Prostate gland (tissue), 2 donors: ENCODE measurements around the gene SLC5A9. TPM values are rescaled to one million over a fixed set of nuclear protein-coding genes. Genes with fewer than 3 reads are reported as not detected.
"Not testable (repeated sequence)": the region's sequence is repeated elsewhere in the genome, so short reads cannot be mapped to it uniquely, and the experiment has no call there.

Source experiments
- DNase-seq: peaks from one replicate; pipeline ENCODE4 v3.0.0-alpha.2; 2019; ENCODE audit warnings: low spot score
- H3K27ac ChIP-seq, 2 donors: fragments of 200-600 bp; sonication (generic); 2 replicates each; pipeline ENCODE4 v1.5.1; 2017 to 2019
- H3K27me3 ChIP-seq: fragments of 200-600 bp; sonication (generic); replicated peaks from 2 replicates; pipeline ENCODE4 v1.5.1; 2019; ENCODE audit not compliant: insufficient read depth
- H3K36me3 ChIP-seq, 2 donors: fragments of 200-600 bp; sonication (generic); 1 replicate in 1 of 2; 2 replicates in 1 of 2; pipeline versions ENCODE4 v1.5.1 to v1.8.1; 2017 to 2019
- H3K4me1 ChIP-seq: fragments of 200-600 bp; sonication (generic); replicated peaks from 2 replicates; pipeline ENCODE4 v1.5.1; 2019
- H3K4me3 ChIP-seq, 2 donors: fragments of 200-600 bp; sonication (generic); 2 replicates each; pipeline ENCODE4 v1.5.1; 2017 to 2019
- H3K9me3 ChIP-seq: fragments of 200-600 bp; sonication (generic); 2 replicates; pipeline ENCODE4 v1.5.1; 2017
- POLR2A ChIP-seq: fragments of 450-650 bp; IDR thresholded peaks from one replicate; pipeline ENCODE4 v1.6.1; 2016; ENCODE audit warnings: antibody characterized with exemption, mild to moderate bottlenecking
- POLR2AphosphoS5 ChIP-seq: sonication (generic); formaldehyde crosslinking; IDR thresholded peaks from one replicate; pipeline ENCODE4 v1.6.1; 2017; ENCODE audit warnings: antibody characterized with exemption
- WGBS: methylation state at CpG from one replicate; pipeline ENCODE4 v1.1.5; 2018; 5-methylcytosine and 5-hydroxymethylcytosine counted together
- intact Hi-C: fragments of 100-400 bp; cut with DNase I; formaldehyde crosslinking; loops from one replicate; pipeline ENCODE4 v1.14.2; 2022
- total RNA-seq, 2 donors: library from RNA; depleted of rRNA; stranded (reverse); fragments of >200 nt; gene quantifications; one replicate each; pipeline ENCODE4 v1.1.0, GENCODE V29; 2016
- TF ChIP-seq, protein P1 (sequence below), 4 experiments: fragments of 200-600 bp in 2 of 4; fragments of 450-650 bp in 2 of 4; sonication (generic) in 2 of 4; IDR thresholded peaks; 1 replicate in 3 of 4; 2 replicates in 1 of 4; pipeline ENCODE4 v1.5.1; 2016 to 2019; ENCODE audit warnings: antibody characterized with exemption in 4 of 4, mild to moderate bottlenecking in 2 of 4, moderate library complexity in 2 of 4

The SLC5A9 gene
- total RNA-seq, 2 donors from 2014 or later: not detected

DNA sequence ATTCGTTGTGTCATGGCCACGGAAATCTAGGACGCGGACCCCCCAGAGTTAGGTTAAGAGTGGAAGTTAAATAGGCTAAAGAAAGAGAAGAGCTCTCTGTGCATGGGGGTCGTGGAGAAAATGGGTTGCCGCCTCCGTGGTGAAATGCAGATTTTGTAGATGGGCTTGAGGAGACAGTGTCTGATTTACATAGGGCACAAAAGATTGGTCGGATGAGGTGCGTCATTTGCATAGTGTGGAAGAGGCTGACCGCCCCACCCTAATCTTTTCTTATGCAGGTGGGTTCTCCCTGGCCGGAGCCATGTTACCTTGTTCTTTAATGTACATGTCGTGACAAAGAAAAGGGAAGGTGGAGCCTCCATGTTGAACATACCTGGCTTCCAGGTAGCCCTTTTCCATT is 14.3 kb upstream of the SLC5A9 start:
- Histone ChIP-seq H3K27ac (no peak overlapping the region), H3K4me3 (no peak overlapping the region), H3K9me3 (no peaks in the 10 kb centered on the region), H3K36me3 (no peaks in the 10 kb centered on the region), H3K27me3 (no peaks in the 10 kb centered on the region), H3K4me1 (no peaks in the 10 kb centered on the region)
- WGBS: 82% methylated on average over 12 of the region's 12 CpGs
- DNase-seq: no peak
- TF ChIP-seq POLR2AphosphoS5: no peak
- TF ChIP-seq POLR2A: no peak
- TF ChIP-seq, protein P1, sequence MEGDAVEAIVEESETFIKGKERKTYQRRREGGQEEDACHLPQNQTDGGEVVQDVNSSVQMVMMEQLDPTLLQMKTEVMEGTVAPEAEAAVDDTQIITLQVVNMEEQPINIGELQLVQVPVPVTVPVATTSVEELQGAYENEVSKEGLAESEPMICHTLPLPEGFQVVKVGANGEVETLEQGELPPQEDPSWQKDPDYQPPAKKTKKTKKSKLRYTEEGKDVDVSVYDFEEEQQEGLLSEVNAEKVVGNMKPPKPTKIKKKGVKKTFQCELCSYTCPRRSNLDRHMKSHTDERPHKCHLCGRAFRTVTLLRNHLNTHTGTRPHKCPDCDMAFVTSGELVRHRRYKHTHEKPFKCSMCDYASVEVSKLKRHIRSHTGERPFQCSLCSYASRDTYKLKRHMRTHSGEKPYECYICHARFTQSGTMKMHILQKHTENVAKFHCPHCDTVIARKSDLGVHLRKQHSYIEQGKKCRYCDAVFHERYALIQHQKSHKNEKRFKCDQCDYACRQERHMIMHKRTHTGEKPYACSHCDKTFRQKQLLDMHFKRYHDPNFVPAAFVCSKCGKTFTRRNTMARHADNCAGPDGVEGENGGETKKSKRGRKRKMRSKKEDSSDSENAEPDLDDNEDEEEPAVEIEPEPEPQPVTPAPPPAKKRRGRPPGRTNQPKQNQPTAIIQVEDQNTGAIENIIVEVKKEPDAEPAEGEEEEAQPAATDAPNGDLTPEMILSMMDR (IDR thresholded peaks at IDR 0.05): no peak
- intact Hi-C loops: no loop called here

DNA sequence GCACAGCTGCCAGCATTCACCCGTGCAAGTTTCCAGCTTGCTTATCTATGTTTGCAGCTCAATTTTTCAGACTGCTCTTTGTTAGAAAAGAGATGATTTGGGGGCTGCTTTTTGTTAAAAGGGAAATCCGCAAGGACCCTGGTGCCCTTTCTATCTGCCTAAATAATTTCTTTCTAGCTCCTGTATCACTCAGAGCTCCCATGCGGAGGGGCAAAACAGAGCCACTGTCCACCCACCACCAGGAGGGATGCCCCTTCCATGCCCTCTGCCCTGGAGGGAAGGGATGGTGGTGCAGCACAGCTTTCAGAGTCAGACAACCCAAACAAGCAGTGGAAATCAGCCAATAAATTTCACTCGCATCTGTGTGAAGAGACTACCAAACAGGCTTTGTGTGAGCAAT is 13.9 kb upstream of the SLC5A9 start:
- Histone ChIP-seq H3K27me3 (no peaks in the 10 kb centered on the region), H3K4me1 (no peaks in the 10 kb centered on the region), H3K4me3 (no peak overlapping the region), H3K36me3 (no peaks in the 10 kb centered on the region), H3K27ac (no peak overlapping the region), H3K9me3 (no peaks in the 10 kb centered on the region)
- no peak for DNase-seq
- TF ChIP-seq, protein P1 (IDR thresholded peaks at IDR 0.05): no peak
- TF ChIP-seq POLR2AphosphoS5: no peak
- TF ChIP-seq POLR2A: no peak
- intact Hi-C loops: no loop called here
- WGBS: 64% methylated on average over 4 of the region's 4 CpGs

DNA sequence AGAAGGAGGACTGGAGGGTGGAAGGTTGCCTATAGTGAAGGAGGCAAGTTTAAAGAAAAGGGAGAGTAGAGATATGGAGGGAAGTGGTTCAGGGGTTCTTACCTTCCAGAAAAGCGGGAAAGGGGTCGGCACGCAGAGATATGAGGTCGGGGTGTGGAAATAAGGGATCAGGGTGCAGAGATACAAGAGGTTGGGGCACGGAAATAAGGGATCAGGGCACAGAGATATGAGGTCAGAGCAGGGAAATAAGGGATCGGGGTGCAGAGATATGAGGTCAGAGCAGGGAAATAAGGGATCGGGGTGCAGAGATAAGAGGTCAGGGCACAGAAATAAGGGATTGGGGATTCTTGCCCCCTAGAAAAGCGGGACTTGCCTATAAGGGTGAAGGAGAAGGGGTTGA is 9.1 kb upstream of the SLC5A9 start:
- H3K36me3 ChIP-seq, H3K27me3 ChIP-seq, DNase-seq, H3K4me1 ChIP-seq, H3K4me3 ChIP-seq, H3K9me3 ChIP-seq, intact Hi-C loops, H3K27ac ChIP-seq: not testable (repeated sequence)
- 88% methylated on average over 8 of the region's 8 CpGs for WGBS

DNA sequence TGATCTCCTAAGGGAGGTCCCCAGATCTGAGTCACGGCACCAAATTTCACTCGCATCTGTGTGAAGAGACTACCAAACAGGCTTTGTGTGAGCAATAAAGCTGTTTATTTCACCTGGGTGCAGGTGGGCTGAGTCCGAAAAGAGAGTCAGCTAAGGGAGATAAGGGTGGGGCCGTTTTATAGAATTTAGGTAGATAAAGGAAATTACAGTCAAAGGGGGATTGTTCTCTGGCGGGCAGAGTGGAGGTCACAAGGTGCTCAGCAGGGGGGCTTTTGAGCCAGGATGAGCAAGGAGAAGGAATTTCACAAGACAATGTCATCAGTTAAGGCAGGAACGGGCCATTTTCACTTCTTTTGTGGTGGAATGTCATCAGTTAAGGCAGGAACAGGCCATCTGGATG is 8.2 kb upstream of the SLC5A9 start:
- H3K36me3 ChIP-seq, DNase-seq, H3K27ac ChIP-seq, H3K27me3 ChIP-seq, H3K4me1 ChIP-seq, intact Hi-C loops, H3K4me3 ChIP-seq, H3K9me3 ChIP-seq: not testable (repeated sequence)
- WGBS: 64% methylated on average over 6 of the region's 6 CpGs

DNA sequence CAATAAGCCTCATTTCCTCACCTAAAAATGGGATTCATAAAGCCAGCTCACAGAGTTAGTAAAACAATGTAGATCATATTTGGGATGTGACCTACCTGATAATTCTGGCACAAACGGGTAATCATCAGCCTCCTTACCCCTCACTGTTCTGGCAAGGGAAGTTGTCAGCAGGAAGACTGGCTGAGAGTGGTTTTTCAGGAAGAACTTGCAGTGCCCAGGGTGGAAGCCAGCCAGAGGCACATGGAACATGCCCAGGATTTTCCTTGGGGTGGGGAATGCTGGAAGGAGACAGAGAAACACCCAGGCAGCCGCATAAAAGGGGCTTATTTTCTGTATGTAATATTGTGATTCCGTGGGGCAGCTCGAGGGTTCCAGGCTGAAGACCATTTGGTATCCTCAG is 7.7 kb upstream of the SLC5A9 start:
- H3K4me1 ChIP-seq: no peaks in the 10 kb centered on the region
- peak; percentile 72 for DNase-seq
- no peak overlapping the region for H3K4me3 ChIP-seq
- no peaks in the 10 kb centered on the region for H3K36me3 ChIP-seq
- no peak overlapping the region for H3K27ac ChIP-seq
- TF ChIP-seq POLR2A (no peak), POLR2AphosphoS5 (peak; percentile 91)
- TF ChIP-seq, protein P1 (IDR thresholded peaks at IDR 0.05): no peak
- H3K9me3 ChIP-seq: no peaks in the 10 kb centered on the region
- 41% methylated on average over 4 of the region's 4 CpGs for WGBS
- intact Hi-C loops: no loop called here
- H3K27me3 ChIP-seq: no peaks in the 10 kb centered on the region

DNA sequence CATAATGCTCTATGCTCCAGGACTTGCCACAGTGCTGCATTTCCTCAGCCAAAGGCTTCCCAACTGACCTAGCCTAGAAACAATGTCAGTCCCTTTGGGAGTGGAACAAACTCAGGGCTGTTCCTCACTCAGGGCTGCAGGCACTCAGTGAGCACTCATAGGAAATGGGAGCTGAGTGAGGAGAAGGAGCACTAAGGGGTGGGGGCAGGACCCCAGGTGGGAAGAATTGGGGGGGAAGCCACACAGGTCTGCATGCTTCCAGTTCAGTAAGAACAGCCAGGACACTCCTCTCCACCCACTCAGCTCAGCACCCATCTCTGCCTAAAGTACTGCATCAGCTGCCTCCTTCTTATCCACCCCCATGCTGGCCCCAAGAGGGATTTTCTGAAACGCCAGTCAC is 7.3 kb upstream of the SLC5A9 start:
- Histone ChIP-seq H3K9me3 (no peaks in the 10 kb centered on the region), H3K4me3 (no peak overlapping the region), H3K27me3 (no peaks in the 10 kb centered on the region), H3K36me3 (no peaks in the 10 kb centered on the region), H3K27ac (no peak overlapping the region), H3K4me1 (no peaks in the 10 kb centered on the region)
- DNase-seq: no peak
- 67% methylated on average over 1 of the region's 1 CpG for WGBS
- intact Hi-C loops: no loop called here
- TF ChIP-seq POLR2A: no peak
- TF ChIP-seq, protein P1 (IDR thresholded peaks at IDR 0.05): no peak
- TF ChIP-seq POLR2AphosphoS5: no peak
